ENCODE data around the gene DNM2.

Gene DNM2

DNA sequence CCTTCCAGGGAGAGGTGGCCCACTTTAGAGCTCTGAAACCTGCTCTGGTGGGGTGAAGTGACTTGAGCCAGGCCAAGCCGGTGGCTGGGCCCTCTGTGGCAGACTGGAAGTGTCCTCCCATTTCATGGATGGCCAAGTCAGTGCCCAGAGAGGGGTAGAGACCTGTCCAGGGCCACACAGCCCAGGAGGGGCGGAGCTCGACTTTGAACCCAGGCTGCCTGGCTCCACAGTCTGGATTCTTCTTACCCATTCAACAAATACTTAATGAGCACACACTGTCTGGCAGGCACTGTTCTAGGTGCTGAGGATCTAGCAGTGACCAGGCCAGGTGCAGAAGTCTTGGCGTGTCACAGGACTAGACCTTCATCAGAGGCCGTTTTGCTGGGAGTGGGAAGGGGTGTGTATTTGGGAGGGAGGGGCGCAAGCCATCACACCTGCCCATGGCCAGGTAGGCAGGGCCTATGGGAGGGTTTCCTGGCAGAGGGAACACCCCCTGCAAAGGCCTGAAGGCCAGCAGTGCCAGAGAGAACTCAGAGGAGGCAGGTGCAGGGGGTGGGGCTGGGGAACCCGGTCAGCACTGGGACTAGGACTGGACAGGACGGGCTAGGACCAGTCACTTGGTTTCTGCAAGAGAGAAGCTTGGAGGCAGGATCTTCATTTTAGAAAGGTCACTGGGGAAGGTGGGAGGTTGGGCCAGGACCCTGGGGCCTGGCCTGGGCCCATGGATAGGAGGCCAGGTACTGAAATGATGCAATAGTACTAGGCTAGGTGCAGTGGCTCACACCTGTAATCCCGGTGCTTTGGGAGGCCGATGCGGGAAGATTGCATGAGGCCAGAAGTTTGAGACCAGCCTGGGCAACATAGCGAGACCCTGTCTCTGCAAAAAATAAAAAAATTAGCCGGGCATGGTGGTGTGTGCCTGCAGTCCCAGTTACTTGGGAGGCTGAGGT, 31.8 kb downstream of the DNM2 start:
- no peak for TF ChIP-seq CTCF (IDR thresholded peaks at IDR 0.05; ENCODE audit: control insufficient read depth, insufficient read depth, low read depth, low read length, missing control alignments)
- H3K4me3 ChIP-seq (ENCODE audit: control insufficient read depth, low read depth, low read length): no peak overlapping the region
- DNase-seq (ENCODE audit: low read depth): no peak

DNA sequence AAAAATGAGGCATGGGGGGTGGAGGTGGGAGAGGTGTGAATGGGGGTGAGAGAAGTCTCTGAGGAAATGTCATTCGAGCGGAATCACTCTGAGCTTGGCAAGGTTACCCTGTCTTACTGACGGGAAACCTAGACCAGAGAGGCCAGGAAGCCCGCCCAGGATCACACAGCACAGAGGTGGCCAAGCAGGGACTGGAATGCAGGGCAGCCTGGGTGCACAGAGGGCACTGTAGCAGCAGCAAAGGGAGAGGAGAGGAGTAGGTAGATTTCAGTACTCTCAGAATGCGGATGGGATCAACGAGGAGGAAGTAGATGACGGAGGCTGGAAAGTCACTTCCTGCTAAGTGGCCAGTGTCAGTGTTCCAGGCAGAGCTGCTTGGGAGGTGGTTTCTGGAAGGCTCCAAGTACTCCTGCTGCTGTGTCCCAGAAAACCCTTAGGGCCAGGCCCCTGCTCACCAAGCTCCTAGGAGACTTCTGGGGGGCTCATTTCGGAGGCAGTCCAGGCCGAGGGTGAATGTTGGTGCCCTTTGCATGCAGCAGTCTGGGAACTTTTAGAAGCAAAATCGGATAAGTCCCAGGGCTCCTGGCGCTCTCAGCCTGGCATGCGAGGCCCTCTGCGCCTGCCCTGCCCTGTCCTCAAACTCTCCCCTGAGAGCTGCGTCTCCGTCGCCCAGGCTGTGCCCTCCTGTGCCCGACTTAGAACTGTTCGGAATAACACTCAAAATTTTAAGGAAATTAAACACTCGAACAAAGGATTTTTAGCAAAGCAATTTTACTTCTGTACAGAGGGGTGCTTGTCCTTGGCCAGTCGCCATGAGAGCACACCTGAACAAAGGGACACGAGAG, 33.5 kb downstream of the DNM2 start:
- no peak for TF ChIP-seq CTCF (IDR thresholded peaks at IDR 0.05; ENCODE audit: control insufficient read depth, insufficient read depth, low read depth, low read length, missing control alignments)
- H3K4me3 ChIP-seq (ENCODE audit: control insufficient read depth, low read depth, low read length): no peak overlapping the region
- no peak for DNase-seq (ENCODE audit: low read depth)

- H3K4me3 ChIP-seq (ENCODE audit: control insufficient read depth, low read depth, low read length): no peak overlapping the region
- TF ChIP-seq CTCF (IDR thresholded peaks at IDR 0.05; ENCODE audit: control insufficient read depth, insufficient read depth, low read depth, low read length, missing control alignments): no peak
- DNase-seq (ENCODE audit: low read depth): no peak
Observed at GRCh38 chr19:10752237-10752912, 34.5 kb downstream of the DNM2 start.

GRCh38 chr19:10752913-10753704, 35.2 kb downstream of the DNM2 start:
- no peak overlapping the region for H3K4me3 ChIP-seq (ENCODE audit: control insufficient read depth, low read depth, low read length)
- no peak for DNase-seq (ENCODE audit: low read depth)
- no peak for TF ChIP-seq CTCF (IDR thresholded peaks at IDR 0.05; ENCODE audit: control insufficient read depth, insufficient read depth, low read depth, low read length, missing control alignments)

- DNase-seq (ENCODE audit: low read depth): no peak
- TF ChIP-seq CTCF (IDR thresholded peaks at IDR 0.05; ENCODE audit: control insufficient read depth, insufficient read depth, low read depth, low read length, missing control alignments): no peak
- no peak overlapping the region for H3K4me3 ChIP-seq (ENCODE audit: control insufficient read depth, low read depth, low read length)
Observed at GRCh38 chr19:10756371-10756770, 38.5 kb downstream of the DNM2 start.
